HL-60 (cell line): ENCODE results near the gene PARP14.

ENCODE experiments used
- GABPA ChIP-seq: IDR thresholded peaks from 2 replicates; pipeline ENCODE4 v1.6.1; 2012; ENCODE audit warnings: low read depth
- POLR2AphosphoS5 ChIP-seq: IDR thresholded peaks from 2 replicates; pipeline ENCODE4 v1.6.1; 2012; ENCODE audit warnings: low read depth
- SPI1 ChIP-seq: IDR thresholded peaks from 2 replicates; pipeline ENCODE4 v1.6.1; 2012; ENCODE audit warnings: low read depth, mild to moderate bottlenecking, borderline replicate concordance
- TF ChIP-seq, protein P1 (sequence below): IDR thresholded peaks from 2 replicates; pipeline ENCODE4 v1.6.1; 2012; ENCODE audit warnings: low read depth; ENCODE audit not compliant: insufficient replicate concordance
- TF ChIP-seq, protein P2 (sequence below): IDR thresholded peaks from one replicate; pipeline ENCODE4 v1.5.1; 2011; ENCODE audit warnings: low read length, control low read depth, inconsistent platforms; ENCODE audit not compliant: insufficient read depth

DNA sequence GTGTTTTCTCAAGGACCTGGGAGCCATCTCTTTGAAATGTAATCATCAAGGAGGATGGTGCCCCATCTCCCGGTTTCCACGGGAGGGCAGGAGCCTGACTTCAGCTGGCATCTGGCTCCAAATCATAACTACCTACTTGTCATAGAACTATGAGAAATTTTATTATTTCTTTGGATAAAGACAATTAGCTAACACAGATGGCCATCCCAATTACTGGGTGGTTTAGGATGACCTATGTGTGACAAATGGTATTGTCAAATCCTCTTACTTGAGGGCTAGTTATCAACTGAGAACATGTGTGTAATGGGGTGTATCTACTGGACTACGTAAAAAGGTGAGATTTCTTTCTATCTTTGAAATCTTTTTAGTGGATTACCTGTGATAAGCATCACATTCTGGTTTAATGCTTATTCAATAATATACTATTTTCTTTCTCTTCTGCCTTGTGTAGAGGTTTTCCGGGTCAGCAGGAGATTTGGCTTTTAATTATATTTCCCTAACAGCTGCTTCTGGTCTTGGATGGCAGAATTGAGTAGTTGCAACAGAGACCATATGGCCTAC lies 15.3 kb upstream of the PARP14 start:
- no peak for TF ChIP-seq POLR2AphosphoS5
- TF ChIP-seq, protein P1, sequence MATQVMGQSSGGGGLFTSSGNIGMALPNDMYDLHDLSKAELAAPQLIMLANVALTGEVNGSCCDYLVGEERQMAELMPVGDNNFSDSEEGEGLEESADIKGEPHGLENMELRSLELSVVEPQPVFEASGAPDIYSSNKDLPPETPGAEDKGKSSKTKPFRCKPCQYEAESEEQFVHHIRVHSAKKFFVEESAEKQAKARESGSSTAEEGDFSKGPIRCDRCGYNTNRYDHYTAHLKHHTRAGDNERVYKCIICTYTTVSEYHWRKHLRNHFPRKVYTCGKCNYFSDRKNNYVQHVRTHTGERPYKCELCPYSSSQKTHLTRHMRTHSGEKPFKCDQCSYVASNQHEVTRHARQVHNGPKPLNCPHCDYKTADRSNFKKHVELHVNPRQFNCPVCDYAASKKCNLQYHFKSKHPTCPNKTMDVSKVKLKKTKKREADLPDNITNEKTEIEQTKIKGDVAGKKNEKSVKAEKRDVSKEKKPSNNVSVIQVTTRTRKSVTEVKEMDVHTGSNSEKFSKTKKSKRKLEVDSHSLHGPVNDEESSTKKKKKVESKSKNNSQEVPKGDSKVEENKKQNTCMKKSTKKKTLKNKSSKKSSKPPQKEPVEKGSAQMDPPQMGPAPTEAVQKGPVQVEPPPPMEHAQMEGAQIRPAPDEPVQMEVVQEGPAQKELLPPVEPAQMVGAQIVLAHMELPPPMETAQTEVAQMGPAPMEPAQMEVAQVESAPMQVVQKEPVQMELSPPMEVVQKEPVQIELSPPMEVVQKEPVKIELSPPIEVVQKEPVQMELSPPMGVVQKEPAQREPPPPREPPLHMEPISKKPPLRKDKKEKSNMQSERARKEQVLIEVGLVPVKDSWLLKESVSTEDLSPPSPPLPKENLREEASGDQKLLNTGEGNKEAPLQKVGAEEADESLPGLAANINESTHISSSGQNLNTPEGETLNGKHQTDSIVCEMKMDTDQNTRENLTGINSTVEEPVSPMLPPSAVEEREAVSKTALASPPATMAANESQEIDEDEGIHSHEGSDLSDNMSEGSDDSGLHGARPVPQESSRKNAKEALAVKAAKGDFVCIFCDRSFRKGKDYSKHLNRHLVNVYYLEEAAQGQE = no peak
- TF ChIP-seq, protein P2, sequence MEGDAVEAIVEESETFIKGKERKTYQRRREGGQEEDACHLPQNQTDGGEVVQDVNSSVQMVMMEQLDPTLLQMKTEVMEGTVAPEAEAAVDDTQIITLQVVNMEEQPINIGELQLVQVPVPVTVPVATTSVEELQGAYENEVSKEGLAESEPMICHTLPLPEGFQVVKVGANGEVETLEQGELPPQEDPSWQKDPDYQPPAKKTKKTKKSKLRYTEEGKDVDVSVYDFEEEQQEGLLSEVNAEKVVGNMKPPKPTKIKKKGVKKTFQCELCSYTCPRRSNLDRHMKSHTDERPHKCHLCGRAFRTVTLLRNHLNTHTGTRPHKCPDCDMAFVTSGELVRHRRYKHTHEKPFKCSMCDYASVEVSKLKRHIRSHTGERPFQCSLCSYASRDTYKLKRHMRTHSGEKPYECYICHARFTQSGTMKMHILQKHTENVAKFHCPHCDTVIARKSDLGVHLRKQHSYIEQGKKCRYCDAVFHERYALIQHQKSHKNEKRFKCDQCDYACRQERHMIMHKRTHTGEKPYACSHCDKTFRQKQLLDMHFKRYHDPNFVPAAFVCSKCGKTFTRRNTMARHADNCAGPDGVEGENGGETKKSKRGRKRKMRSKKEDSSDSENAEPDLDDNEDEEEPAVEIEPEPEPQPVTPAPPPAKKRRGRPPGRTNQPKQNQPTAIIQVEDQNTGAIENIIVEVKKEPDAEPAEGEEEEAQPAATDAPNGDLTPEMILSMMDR = no peak
- no peak for TF ChIP-seq GABPA
- TF ChIP-seq SPI1 = no peak
